ENCODE data around the gene IQCF5. TPM values are rescaled to one million over a fixed set of nuclear protein-coding genes. Genes with fewer than 3 reads are reported as not detected.
"Not testable (repeated sequence)": the region's sequence is repeated elsewhere in the genome, so short reads cannot be mapped to it uniquely, and the experiment has no call there.

Gene IQCF5
- polyA plus RNA-seq = not detected

DNA sequence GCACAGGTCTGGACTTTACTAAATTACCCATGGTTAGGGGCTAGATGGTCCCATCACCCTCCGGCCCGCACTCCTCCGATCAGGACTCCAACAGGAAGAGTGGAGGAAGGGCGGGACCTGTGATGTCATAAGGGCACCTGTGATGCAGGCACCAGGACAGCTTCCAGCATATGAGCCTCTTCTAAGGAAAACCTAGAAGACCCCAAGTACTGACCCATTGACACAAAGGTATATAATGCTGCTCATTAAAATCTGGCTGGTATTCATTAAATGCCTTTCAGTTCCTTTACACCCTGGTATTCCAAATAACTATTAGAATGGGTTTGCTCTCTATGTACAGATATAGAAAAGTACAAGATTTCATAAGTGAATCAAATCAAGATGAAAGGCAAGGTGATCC is at the start of gene IQCF5:
Gene IQCF5 (minus strand): TSS at position 101 of the 400 bp plus-strand sequence. CDS start 70 bp downstream, at position 31.
- H3K4me1 ChIP-seq (ENCODE audit: control insufficient read depth in 2 of 2, insufficient read depth in 2 of 2, low read length in 1 of 2) = no peaks in the 10 kb centered on the region
- no peaks in the 10 kb centered on the region for H3K36me3 ChIP-seq (ENCODE audit: control insufficient read depth in 2 of 2, insufficient read depth in 2 of 2, low read length in 1 of 2)
- peaks cover 0 to 2% of the 10 kb centered on the region in 2 donors for H3K27me3 ChIP-seq (ENCODE audit: control insufficient read depth in 1 of 2, insufficient read depth in 2 of 2, low read length in 2 of 2)
- H3K27ac ChIP-seq (ENCODE audit: low read depth in 2 of 2, low read length in 1 of 2) = no peak within 1 kb of the TSS
- H3K4me3 ChIP-seq (ENCODE audit: low read depth in 1 of 2, low read length in 2 of 2) = no peak within 1 kb of the TSS
- H3K9me3 ChIP-seq (ENCODE audit: control insufficient read depth in 2 of 2, insufficient read depth in 1 of 2, low read depth in 1 of 2, low read length in 1 of 2) = no peaks in the 10 kb centered on the region
- 85 to 87% methylated on average over 4 of the region's 4 CpGs for WGBS, 2 donors

- H3K9me3 ChIP-seq (ENCODE audit: control insufficient read depth in 2 of 2, insufficient read depth in 1 of 2, low read depth in 1 of 2, low read length in 1 of 2) = no peaks in the 10 kb centered on the region
- H3K4me1 ChIP-seq (ENCODE audit: control insufficient read depth in 2 of 2, insufficient read depth in 2 of 2, low read length in 1 of 2) = no peaks in the 10 kb centered on the region
- 72 to 77% methylated on average over 11 of the region's 11 CpGs for WGBS, 2 donors
- no peak overlapping the region for H3K4me3 ChIP-seq (ENCODE audit: low read depth in 1 of 2, low read length in 2 of 2)
- no peaks in the 10 kb centered on the region for H3K27me3 ChIP-seq (ENCODE audit: control insufficient read depth in 1 of 2, insufficient read depth in 2 of 2, low read length in 2 of 2)
- no peak overlapping the region for H3K27ac ChIP-seq (ENCODE audit: low read depth in 2 of 2, low read length in 1 of 2)
- H3K36me3 ChIP-seq (ENCODE audit: control insufficient read depth in 2 of 2, insufficient read depth in 2 of 2, low read length in 1 of 2) = no peaks in the 10 kb centered on the region
These were observed 45.7 kb upstream of the IQCF5 start for GRCh38 chr3:51921081-51921578.

DNA sequence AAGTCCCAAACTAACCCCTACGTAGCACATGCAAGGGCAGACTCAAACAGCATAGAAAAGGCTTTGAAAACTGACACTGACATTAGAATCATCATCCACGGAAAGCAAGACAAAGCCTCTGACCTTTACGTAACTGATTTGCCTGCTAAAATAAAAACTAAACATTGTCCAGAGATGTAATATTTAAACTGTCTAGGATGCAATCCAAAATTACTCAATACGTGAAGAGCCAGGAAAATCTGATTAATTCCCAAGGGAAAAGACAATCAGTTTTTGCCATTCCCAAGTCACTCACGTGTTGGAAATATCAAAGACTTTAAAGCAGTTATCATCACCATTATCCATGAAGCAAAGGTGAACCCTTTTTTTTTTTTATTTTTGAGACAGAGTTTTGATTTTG is 41.0 kb upstream of the IQCF5 start:
- Histone ChIP-seq H3K9me3 (ENCODE audit: control insufficient read depth in 2 of 2, insufficient read depth in 1 of 2, low read depth in 1 of 2, low read length in 1 of 2) (no peaks in the 10 kb centered on the region), H3K27ac (ENCODE audit: low read depth in 2 of 2, low read length in 1 of 2) (no peak overlapping the region), H3K4me1 (ENCODE audit: control insufficient read depth in 2 of 2, insufficient read depth in 2 of 2, low read length in 1 of 2) (no peaks in the 10 kb centered on the region), H3K4me3 (ENCODE audit: low read depth in 1 of 2, low read length in 2 of 2) (no peak overlapping the region), H3K27me3 (ENCODE audit: control insufficient read depth in 1 of 2, insufficient read depth in 2 of 2, low read length in 2 of 2) (no peaks in the 10 kb centered on the region), H3K36me3 (ENCODE audit: control insufficient read depth in 2 of 2, insufficient read depth in 2 of 2, low read length in 1 of 2) (no peaks in the 10 kb centered on the region)
- WGBS, 2 donors = 50 to 53% methylated on average over 5 of the region's 5 CpGs

DNA sequence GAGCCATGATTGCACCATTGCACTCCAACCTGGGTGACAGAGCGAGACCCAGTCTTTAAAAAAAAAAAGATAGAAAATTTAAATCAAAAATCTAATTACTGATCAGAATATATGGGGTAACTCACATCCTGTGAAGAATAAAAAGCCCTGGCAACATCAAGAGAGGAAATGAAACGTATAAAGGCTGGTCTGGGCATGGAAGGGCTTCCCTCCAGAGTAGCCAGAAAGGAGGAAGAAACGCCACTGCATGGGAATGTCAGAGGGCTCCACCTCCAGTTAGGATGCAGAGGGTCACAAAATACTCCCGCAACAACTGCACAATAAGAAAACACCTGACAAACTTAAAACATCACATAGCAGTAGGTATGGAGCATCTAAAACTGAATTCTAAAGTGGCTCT is 32.6 kb upstream of the IQCF5 start:
- no peaks in the 10 kb centered on the region for H3K9me3 ChIP-seq (ENCODE audit: control insufficient read depth in 2 of 2, insufficient read depth in 1 of 2, low read depth in 1 of 2, low read length in 1 of 2)
- no peaks in the 10 kb centered on the region for H3K36me3 ChIP-seq (ENCODE audit: control insufficient read depth in 2 of 2, insufficient read depth in 2 of 2, low read length in 1 of 2)
- no peak overlapping the region for H3K4me3 ChIP-seq (ENCODE audit: low read depth in 1 of 2, low read length in 2 of 2)
- 65 to 66% methylated on average over 4 of the region's 4 CpGs for WGBS, 2 donors
- H3K27me3 ChIP-seq (ENCODE audit: control insufficient read depth in 1 of 2, insufficient read depth in 2 of 2, low read length in 2 of 2) = no peaks in the 10 kb centered on the region
- no peaks in the 10 kb centered on the region for H3K4me1 ChIP-seq (ENCODE audit: control insufficient read depth in 2 of 2, insufficient read depth in 2 of 2, low read length in 1 of 2)
- H3K27ac ChIP-seq (ENCODE audit: low read depth in 2 of 2, low read length in 1 of 2) = no peak overlapping the region

DNA sequence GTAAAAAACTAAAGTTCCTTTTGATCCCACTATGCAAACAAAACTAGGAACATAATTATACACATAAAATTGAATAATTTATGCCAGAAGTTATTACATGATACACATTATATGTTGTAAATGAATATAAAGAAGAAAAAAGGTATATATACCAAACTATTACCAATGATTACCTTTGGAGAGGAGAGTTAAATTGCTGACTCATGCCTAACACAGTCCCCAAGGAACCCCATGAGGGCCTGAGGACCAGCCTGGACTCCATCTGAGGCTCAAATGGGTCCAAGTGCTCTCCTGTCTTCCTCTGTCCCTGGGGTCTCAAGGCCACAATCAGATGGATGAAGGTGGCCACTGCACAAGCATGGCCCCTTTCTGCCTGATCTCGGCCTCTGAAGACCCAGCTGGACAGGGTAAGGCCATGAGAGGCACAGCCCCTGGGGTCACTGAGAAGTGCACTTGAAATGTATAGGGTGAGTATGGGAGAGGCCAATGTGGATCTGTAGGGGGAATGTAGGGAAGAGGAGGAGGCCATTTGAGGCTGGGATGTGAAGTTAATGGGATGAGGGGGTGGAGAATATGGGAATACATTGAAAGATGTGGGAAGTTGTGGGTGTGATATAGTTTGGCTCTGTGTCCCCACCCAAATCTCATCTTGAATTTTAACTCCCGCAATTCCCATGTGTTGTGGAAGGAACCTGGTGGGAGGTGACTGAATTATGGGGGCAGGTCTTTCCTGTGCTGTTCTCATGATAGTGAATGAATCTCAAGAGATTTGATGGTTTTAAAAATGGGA is 28.8 kb upstream of the IQCF5 start:
- Histone ChIP-seq H3K27me3 (ENCODE audit: control insufficient read depth in 1 of 2, insufficient read depth in 2 of 2, low read length in 2 of 2) (no peaks in the 10 kb centered on the region), H3K27ac (ENCODE audit: low read depth in 2 of 2, low read length in 1 of 2) (no peak overlapping the region), H3K36me3 (ENCODE audit: control insufficient read depth in 2 of 2, insufficient read depth in 2 of 2, low read length in 1 of 2) (no peaks in the 10 kb centered on the region), H3K4me3 (ENCODE audit: low read depth in 1 of 2, low read length in 2 of 2) (no peak overlapping the region), H3K4me1 (ENCODE audit: control insufficient read depth in 2 of 2, insufficient read depth in 2 of 2, low read length in 1 of 2) (no peaks in the 10 kb centered on the region), H3K9me3 (ENCODE audit: control insufficient read depth in 2 of 2, insufficient read depth in 1 of 2, low read depth in 1 of 2, low read length in 1 of 2) (no peaks in the 10 kb centered on the region)
- 81 to 92% methylated on average over 2 of the region's 2 CpGs for WGBS, 2 donors

DNA sequence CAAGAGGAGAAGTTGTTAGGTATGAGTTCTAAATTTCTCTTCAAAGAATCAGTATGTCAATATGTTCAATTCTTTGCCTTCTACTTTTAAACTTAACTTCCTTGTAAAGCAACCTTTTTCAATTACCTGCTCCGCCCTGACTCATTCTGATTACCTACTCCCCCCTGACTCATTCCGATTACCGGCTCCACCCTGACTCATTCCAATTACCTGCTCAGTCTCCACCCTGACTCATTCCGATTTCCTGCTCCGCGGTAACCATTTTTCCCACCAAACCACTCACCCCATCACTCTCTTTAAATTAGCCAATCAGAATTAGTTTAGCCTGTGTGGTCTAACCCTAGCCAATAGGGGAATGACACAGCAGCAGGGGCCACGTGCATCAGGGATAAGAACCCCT is 27.0 kb upstream of the IQCF5 start:
- 46 to 52% methylated on average over 6 of the region's 7 CpGs for WGBS, 2 donors
- H3K4me3 ChIP-seq (ENCODE audit: low read depth in 1 of 2, low read length in 2 of 2); H3K36me3 ChIP-seq (ENCODE audit: control insufficient read depth in 2 of 2, insufficient read depth in 2 of 2, low read length in 1 of 2); H3K27me3 ChIP-seq (ENCODE audit: control insufficient read depth in 1 of 2, insufficient read depth in 2 of 2, low read length in 2 of 2); H3K27ac ChIP-seq (ENCODE audit: low read depth in 2 of 2, low read length in 1 of 2); H3K4me1 ChIP-seq (ENCODE audit: control insufficient read depth in 2 of 2, insufficient read depth in 2 of 2, low read length in 1 of 2); H3K9me3 ChIP-seq (ENCODE audit: control insufficient read depth in 2 of 2, insufficient read depth in 1 of 2, low read depth in 1 of 2, low read length in 1 of 2): not testable (repeated sequence)

GRCh38 chr3:51900043-51900442 is 24.6 kb upstream of the IQCF5 start:
- H3K4me3 ChIP-seq (ENCODE audit: low read depth in 1 of 2, low read length in 2 of 2); H3K9me3 ChIP-seq (ENCODE audit: control insufficient read depth in 2 of 2, insufficient read depth in 1 of 2, low read depth in 1 of 2, low read length in 1 of 2); H3K27ac ChIP-seq (ENCODE audit: low read depth in 2 of 2, low read length in 1 of 2); H3K27me3 ChIP-seq (ENCODE audit: control insufficient read depth in 1 of 2, insufficient read depth in 2 of 2, low read length in 2 of 2); H3K36me3 ChIP-seq (ENCODE audit: control insufficient read depth in 2 of 2, insufficient read depth in 2 of 2, low read length in 1 of 2); H3K4me1 ChIP-seq (ENCODE audit: control insufficient read depth in 2 of 2, insufficient read depth in 2 of 2, low read length in 1 of 2): not testable (repeated sequence)
- WGBS, 2 donors = 66 to 75% methylated on average over 7 of the region's 7 CpGs

DNA sequence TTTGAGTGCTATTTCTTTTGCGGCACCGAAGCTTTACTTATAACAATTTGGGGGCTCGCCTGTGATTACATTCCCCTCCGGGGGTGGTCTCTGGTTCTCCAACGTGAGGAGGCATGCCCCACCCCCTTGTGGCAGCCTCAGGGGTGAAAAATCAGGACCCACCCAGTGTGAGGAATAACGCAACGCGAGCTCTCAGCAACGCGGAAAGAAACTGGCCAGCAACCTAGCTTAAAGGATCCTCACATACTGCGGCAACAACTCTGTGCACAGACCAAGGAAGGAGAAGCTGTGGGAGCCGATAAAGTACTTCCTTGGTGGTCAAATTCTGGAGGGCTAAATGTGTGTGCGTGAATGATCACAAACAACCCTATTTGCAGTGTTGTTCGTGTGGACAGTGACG is 22.0 kb upstream of the IQCF5 start:
- WGBS, 2 donors = 85 to 86% methylated on average over 15 of the region's 15 CpGs
- no peak overlapping the region for H3K27ac ChIP-seq (ENCODE audit: low read depth in 2 of 2, low read length in 1 of 2)
- H3K36me3 ChIP-seq (ENCODE audit: control insufficient read depth in 2 of 2, insufficient read depth in 2 of 2, low read length in 1 of 2) = no peaks in the 10 kb centered on the region

GRCh38 chr3:51896607-51897305 is 21.4 kb upstream of the IQCF5 start:
- Histone ChIP-seq H3K36me3 (ENCODE audit: control insufficient read depth in 2 of 2, insufficient read depth in 2 of 2, low read length in 1 of 2) (no peaks in the 10 kb centered on the region), H3K27me3 (ENCODE audit: control insufficient read depth in 1 of 2, insufficient read depth in 2 of 2, low read length in 2 of 2) (no peaks in the 10 kb centered on the region), H3K4me1 (ENCODE audit: control insufficient read depth in 2 of 2, insufficient read depth in 2 of 2, low read length in 1 of 2) (no peaks in the 10 kb centered on the region), H3K27ac (ENCODE audit: low read depth in 2 of 2, low read length in 1 of 2) (no peak overlapping the region), H3K9me3 (ENCODE audit: control insufficient read depth in 2 of 2, insufficient read depth in 1 of 2, low read depth in 1 of 2, low read length in 1 of 2) (no peaks in the 10 kb centered on the region), H3K4me3 (ENCODE audit: low read depth in 1 of 2, low read length in 2 of 2) (no peak overlapping the region)
- 85 to 91% methylated on average over 10 of the region's 10 CpGs for WGBS, 2 donors

More for the DNA sequence above, 22.0 kb upstream of the IQCF5 start:
- no peaks in the 10 kb centered on the region for H3K27me3 ChIP-seq (ENCODE audit: control insufficient read depth in 1 of 2, insufficient read depth in 2 of 2, low read length in 2 of 2)
- H3K9me3 ChIP-seq (ENCODE audit: control insufficient read depth in 2 of 2, insufficient read depth in 1 of 2, low read depth in 1 of 2, low read length in 1 of 2) = no peaks in the 10 kb centered on the region
- no peak overlapping the region for H3K4me3 ChIP-seq (ENCODE audit: low read depth in 1 of 2, low read length in 2 of 2)
- H3K4me1 ChIP-seq (ENCODE audit: control insufficient read depth in 2 of 2, insufficient read depth in 2 of 2, low read length in 1 of 2) = no peaks in the 10 kb centered on the region

Measured in esophagus (tissue), 2 donors.